NCI-H446 treated with DMSO at 0.1 percent for 48 hours (cell line): Measurements from ENCODE around the gene ARID2.

Experiments used
- DNase-seq: peaks from one replicate; lab custom pipeline; 2025; lab: John Stamatoyannopoulos, UW

The ARID2 gene

DNA sequence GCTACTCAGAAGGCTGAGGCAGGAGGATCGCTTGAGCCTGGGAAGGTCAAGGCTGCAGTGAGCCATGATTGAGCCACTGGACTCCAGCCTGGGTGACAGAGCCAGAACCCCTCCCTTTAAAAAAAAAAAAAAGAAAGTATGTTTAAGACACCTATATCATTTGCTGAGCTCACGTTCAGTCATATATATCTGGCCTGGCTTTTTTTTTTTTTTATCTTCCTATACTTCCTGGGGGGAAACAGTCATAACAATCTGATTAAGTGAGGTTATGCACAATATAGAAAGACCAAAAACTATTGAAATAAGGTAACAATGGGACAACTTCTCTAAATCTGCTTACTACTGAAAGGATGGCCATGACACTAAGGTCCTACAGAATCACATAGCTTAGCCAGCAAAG lies 9.4 kb upstream of the ARID2 start:
- DNase-seq, result no peak

DNA sequence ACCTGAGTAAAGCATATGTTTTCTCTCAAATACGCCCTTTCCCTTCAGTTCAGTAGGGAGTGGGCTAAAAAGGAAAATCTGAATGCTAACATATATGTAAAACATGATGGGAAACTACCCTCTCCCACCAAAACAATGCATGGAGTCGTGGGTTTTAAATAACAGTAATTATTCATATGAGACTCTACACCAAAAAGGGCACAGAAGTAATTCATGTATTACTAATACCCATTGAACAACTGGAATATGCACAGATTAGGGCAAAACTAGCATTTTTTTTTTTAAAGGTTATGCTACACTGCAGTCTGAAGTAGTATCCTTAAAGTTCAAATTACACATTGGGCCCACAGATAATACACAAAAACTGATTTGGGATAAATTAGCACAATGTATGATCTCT lies 8.1 kb upstream of the ARID2 start:
- no peak for DNase-seq

DNA sequence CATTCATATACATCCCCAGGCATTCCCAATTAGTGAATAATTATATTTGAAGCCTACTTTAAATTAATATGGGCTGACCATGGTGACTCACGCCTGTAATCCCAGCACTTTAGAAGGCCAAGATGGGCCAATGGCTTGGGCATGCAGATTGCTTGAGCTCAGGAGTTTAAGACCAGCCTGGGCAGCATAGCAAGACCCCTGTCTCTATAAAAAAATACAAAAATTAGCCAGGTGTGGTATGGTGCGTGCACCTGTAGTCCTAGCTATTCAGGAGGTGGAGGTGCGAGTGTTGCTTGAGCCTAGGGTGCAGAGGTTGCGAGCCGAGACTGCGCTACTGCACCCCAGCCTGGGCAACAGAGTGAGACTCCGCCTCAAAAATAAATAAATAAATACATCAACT lies 7.6 kb upstream of the ARID2 start:
- no peak for DNase-seq

DNA sequence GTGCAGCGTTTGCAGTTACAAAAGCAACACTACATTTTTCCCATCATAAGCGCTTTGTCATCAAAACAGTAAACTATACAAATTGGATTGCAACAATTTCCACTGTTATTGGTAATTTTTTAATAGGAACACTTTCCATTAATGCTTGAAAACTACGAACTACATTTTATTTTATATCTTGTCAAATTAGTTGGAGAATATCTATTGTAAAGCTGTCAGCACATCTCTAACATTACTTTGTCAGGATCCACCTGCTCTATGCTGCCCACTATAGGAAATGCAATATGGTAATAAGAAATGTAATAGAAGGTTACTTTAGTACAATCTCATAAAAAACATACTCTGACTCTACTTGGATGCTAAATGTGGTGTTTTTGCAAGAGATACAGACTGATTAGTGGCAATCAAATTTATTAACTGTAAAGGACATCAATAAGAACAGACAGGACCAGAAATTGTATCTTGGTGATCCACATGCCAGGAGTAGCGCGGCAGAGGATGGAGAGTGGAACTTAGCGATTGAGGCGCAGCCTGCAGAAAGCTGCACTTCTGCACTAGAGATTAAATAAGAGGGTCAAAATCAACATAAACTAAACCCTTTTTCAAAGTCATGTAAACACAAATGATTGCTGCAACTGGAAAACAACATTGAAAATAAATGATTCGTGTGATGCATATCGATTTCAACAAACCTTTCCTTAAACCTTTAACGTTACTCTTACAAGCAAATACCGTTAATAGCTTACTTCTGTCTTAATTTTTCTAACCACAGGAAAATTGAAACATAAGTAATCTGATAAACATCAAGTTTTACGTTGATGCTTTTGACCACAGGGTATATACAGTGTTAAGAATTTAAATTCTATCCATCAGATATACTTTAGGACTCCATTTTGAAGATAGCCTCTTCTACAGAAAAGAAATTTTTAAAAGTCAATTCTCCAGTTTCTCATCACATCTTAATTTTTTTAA lies 3.6 kb upstream of the ARID2 start:
- DNase-seq, result peak; percentile 19

DNA sequence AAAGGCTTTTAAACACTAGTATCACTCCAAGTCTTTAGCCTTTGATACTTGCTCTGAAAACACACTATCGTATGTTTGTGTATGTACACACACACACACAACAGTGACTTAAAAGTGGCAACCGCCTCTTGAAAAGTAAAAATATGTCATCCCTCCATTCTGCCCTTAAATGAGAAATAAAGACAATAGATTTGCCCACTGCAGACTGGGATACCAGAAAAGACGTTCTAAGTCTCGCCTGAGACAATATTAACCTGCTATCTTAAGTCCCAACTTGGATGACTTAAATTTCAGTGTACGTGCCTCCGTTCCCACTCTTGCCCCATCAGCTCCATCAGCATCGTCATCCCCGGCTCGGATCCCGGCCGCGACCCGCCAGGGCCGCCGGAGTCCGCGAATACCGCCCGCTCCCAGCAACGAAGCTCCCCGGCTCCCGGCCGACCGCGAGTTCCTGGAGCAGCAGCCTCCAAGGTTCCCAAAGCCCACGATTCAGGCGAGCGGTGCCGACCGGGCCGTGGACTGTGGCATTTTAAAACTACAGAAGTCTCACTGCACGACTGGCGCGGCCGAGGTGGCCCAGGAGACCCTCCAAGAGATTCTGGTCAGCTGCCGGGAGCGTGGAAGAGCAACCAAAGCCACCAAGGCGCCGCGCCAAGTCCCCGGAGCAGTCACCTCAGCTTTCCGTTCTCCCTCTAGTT lies 2.8 kb upstream of the ARID2 start:
- DNase-seq, result no peak

DNA sequence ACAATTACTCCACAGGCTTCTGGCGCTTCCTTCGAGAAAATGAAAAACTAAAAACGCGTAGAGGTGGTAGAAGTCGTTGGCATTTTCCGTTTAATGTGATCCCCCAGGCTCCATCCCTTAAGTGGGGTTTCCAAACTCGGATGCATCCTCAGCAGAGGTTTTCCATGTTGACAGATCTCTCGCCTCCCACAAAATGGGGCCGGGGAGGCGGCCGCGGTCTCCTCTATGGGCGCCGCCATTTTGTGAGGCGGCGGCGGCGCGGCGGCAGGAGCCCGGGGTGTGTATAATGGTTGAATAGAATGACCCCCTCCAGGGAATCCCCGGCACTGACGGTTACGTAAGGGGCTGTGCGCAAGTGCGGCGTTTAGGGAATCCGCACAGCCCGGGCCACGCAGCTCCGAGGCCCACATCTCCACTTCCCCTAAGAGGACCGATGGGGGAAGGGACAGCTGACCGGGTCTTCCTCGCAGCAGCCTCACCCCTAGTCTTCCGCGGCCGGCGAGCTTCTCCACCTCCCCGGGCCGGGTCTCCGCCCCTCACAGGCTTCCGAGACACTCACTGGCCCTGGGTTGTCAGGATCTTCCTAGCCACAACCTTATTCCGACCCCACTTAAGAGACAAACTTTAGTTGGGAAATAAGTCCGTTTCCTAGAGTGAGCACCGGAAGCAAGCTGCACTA lies 2.1 kb upstream of the ARID2 start:
- DNase-seq, result peak; percentile 96

DNA sequence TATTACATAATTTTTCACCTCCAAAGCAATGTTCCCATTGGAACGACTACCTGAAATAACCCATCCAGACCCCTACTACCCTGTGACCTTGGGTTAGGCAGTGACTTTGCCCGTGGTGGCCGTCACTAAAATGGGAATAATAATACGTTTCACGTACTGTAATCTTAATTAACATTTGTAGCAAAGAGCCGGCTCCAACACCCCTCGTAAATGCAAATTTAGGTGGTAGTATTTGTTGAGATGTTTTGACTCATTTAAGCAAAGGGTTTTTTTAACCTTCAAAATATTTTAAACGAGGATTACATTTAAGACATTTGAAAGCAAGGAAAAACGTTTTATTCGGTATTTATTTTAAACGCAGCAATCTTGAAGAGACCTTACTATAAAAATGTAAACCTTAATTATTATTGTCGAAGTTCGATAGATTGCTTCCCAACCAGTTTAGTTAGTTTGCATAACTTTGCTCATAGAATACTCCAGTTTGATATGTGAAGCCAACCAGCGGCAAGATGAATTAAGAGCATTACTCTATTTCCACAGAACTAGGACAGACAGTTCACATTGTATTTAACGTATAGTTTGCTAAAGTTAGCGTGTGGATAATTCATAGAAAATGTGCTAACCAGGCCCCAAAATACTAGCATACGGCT lies 1.4 kb upstream of the ARID2 start:
- DNase-seq, result no peak

DNA sequence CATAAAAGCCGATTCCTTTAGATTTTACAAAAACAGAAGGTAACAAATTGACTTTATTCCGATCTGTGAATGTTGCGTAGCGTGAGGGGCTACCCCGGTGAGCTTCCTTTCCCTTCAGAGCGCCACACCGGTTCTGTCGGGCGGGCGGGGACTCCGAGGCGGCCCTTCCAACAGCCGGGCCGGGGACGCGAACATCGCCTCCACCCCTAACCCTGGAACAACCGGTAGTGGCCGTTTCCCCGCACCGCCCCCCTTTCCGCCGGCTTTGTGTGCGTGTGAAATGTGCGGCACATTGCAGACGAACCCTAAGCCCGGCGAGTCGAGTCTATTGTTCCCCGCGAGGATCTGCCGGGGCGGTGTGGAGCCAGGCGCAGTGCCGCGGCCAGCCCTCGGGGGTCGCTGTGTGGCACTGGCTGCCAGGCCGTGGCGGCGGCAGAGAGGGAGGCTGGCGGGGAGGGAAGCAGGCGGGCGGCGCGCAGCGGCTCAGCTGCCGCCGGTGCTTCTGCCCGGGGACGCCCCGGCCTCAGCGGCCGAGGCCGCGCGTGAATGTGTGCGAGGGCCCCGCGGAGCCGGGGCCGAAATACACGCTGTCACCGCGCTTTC lies 775 bp upstream of the ARID2 start:
- peak; percentile 92 for DNase-seq

DNA sequence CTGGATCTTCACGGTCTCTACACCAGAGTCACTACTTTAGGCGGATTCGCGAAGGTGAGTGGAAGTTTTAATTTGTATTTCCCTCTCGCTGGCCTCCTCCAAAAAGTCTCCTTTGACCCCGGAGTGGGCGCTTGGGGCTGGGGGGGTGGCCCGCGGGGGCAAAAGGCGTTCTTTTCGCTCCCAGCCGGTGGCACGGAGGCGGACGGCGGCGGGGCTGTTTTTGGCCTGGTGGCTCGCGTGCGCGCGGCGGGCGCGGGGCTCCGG lies 510 bp downstream of the ARID2 start:
- DNase-seq, result peak; percentile 32

DNA sequence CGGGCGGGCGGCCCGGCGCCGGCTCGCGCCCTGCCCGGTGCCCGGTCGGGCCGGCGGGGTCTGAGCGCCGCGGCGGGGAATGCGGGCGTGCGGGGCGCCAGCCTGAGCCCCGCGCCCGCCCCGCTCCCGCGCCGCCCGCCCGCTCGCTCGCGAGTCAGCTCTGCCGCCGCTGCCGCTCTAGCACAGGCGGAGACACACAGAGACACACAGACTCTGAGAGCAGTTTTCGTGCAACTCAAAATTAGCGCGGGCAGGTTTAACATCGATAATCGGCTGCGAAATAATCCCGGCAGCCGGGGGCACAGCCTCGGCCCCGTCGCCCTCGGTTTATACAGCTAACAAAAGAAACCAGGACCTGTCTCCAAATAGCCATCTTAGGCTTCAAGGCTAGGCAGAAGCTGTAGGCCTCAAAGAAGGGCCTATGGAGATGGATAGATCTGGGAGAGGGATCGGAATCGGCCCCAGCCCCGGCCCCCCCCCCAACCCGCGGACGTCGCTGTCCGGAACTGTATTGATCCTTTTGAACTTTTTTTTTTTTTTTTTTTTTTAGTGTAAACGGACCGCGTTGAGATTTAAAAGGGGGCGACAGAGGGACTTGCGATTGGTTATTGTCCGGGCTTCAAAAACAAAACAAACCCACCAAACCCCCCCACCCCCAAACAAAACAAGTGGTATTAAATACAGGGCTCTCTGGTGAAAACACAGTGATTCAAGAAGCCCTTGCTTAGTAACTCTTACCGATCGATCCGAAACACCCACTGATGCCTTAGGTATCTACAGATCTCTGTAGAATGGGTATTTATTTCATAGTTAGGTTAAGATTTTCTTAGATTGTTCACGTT lies 1.1 kb downstream of the ARID2 start:
- DNase-seq, result peak; percentile 29

DNA sequence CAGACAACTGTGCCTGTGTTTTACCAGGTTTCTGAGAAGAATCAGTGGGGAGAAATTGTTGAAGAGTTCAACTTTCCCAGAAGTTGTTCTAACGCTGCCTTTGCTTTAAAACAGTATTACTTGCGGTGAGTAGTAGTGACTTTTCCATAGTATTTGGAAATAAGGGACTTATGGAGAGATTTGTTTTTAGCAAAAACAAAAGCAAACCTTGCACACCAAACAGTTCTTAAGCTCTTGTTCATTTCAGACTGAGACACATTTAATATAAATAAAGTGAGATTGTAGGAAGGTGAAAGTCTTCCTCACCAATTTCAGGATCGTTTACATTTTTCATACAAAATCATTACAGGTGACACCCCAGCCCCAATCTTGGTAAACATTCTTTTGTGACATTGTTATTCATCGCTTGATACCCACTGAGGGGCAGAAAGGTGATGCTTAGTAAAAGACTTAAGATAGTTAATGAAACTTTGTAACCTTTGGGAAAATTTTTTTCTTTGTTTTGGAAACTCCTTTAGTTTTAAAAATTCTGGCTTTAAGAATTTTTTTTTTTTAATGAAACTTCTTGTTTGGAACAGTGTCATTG lies 1.8 kb downstream of the ARID2 start:
- DNase-seq, result no peak

DNA sequence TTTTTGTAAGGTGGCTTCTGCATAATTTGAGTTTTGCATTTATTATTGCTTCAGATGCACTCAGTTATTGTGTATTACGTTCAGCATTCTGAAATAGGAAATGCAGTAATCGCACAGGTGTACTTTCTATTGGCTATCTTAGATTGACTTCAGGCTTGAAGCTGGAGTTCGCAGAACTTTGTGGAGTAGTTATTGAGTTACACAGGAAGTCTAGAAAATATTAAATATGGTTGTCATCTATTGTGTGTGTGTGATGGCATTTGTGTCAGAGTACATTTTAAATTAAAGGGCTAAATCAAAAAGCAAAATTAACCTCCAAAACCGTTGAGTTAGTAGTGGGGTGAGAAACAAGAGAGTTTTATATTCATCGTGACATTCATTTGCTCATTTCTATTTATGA lies 2.7 kb downstream of the ARID2 start:
- DNase-seq, result no peak

DNA sequence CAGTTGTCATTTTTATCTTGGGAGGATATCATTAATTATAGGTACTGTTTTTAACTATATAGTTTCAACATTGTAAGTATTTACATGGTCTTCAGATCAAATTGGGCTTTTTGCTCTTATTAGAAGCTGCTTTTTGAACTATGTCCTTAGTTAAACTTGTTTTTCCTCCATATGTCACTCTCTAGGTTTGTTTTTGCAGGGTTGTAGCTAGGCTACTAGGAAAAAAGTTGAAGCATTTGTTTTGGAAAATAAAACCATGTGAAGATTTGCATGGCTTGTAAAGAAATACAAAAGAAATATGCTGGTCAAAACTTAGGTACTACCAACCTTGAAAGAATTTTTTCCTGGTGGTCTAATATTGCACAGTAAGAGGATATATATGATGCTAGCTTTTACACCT lies 3.4 kb downstream of the ARID2 start:
- no peak for DNase-seq

DNA sequence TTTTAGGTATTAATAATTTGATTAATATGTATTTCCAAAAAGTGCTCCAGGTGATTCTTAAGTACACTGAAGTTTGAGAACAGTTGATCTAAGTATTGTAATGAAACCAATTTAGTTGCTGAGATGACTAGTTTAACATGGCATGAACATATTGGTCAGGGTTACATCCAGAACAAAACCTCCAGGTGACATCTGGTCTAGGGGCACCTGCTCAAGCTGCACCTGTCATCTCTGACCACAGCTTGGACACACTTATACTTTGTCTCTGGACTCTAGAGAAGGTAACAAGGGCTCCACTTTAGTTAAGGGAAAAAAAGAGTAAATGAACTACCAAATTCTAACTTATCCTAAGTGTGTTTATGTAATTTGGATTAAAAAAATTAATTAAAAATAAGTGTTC lies 8.1 kb downstream of the ARID2 start:
- DNase-seq, result no peak

DNA sequence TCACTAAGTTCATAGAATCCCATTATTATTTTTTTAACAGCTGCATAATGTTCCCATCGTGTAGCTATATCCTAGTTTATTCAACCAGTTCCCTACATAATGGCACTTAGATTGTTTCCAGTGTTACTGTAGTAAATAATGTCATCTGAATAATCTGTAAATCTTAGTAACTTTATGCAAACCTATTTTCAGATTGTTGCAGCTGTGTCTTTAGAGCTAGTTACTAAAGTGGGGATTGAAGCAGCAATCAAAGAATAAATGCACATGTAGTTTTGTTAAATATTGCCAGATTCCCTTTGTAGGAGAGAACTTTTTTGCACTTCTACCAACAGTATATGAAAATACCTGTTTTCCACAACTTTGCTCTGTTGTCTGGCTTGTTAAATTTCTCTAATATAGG lies 13.1 kb downstream of the ARID2 start:
- DNase-seq, result no peak

DNA sequence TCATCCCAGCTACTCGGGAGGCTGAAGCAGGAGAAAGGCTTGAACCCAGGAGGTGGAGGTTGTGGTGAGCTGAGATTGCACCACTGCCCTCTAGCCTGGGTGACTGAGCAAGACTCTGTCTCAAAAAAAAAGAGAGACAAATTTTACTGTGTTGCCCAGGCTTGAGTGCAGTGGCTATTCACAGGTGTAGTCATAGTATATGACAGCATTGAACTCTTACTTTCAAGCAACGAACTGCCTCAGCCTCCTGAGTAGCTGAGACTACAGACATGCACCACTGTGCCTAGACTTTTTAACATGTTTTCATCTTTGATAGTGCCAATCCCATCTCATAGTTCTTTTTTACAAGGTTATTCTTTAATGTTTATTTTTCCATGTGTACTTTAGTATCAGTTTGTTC lies 13.7 kb downstream of the ARID2 start:
- DNase-seq, result no peak

DNA sequence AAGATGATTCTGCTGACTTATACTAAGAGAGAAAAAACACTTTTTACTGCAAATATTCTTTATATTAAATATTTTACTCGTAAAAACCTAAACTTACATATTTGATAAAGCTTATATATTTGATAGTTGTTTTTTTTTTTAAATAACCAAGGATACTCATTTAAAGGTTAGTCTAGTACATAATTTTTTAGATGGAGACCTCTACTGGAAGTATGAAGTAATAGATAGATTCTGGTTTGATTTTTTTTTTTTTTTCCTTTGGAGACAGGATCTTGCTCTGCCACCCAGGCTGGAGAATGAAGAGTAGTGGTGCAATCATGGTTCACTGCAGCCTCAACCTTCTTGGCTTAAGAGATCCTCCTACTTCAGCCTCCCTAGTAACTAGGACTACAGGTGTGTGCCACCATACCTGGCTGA lies 16.4 kb downstream of the ARID2 start:
- peak; percentile 15 for DNase-seq

DNA sequence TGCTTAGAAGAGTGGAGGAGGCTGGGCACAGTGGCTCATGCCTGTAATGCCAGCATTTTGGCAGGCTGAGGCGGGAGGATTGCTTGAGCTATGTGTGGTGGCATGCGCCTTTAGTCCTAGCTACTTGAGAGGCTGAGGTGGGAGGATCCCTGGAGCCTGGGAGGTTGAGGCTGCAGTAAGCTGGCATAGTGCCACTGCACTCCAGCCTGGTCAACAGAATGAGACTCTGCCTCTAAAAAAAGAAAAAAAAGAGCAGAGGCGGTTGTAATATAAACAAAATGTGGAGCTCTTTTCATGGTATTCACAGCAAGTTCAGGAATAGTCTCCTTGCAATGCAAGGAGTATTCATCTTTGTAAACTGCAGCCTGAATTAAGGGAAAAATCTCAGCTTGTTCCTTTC lies 27.2 kb downstream of the ARID2 start:
- DNase-seq, result no peak

DNA sequence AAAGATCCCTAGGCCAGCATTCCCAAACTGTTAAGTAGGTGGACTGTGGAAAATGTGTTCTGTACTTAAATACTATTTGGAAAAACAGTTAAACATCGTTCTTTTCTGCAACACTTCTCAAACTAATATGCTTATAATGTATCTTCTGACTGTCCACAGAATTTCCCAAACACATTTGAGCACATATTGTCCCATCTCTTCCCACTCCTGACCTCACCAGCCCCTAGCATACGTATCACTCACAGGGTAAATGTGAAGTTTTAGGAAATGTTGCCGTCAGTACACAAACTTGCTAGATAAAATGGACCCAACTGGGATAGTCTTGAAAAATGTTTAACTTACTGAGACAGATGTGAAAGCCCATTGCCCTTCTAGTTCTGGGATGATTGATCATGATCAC lies 27.7 kb downstream of the ARID2 start:
- DNase-seq, result no peak

DNA sequence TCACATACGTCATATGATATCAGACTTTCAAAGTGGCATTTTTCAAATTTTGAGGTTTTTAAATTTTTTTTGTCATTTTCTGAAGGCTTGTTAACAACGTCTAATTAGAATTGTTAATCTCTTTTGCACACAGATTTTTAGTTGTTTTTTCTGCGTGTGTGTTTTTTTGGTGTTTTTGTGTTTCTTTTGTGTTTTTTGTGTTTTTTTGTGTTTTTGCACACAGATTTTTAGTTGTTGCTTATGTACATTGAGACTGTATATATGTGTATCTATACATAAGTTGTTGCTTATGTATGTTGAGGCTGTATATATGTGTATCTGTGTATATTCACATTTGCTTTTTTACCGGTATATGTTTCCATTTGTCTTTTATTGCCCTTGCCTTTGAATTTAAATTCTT lies 30.8 kb downstream of the ARID2 start:
- no peak for DNase-seq
